ENCODE measurements around the gene LRP4. TPM values are rescaled to one million over a fixed set of nuclear protein-coding genes. Genes with fewer than 3 reads are reported as not detected.

The LRP4 gene
- total and polyA plus RNA-seq, 2 of the 8 experiments (the other 6 are each of a cell fraction or from before 2014, with no cell fraction given) = 5.4 to 22.1 TPM

GRCh38 chr11:46905806-46906205 is 12.5 kb downstream of the LRP4 start:
- no peaks in the 10 kb centered on the region for H3K36me3 ChIP-seq (ENCODE audit: control insufficient read depth in 2 of 4, insufficient read depth in 4 of 4, low read length in 3 of 4)
- H3K23ac ChIP-seq (ENCODE audit: insufficient read length) = no peak overlapping the region
- CTCF ChIA-PET (ENCODE audit: partially characterized antibody) = interaction anchor here (1.2 to 7.5 kb wide), 4 partner anchors 11 to 252 kb away, joined by 6 to 44 read pairs (median 10); no protein-coding TSS in a partner anchor
- no peak for DNase-seq (ENCODE audit: low read depth in 1 of 2, low spot score in 2 of 2)
- FAIRE-seq = no peak
- H2BK12ac ChIP-seq (ENCODE audit: low read depth, low read length) = no peak overlapping the region; the same call in 1 of the 2 replicates
- no peak overlapping the region for H3K27ac ChIP-seq (ENCODE audit: low read depth, low read length)
- no peak overlapping the region for H2BK5ac ChIP-seq (ENCODE audit: low read depth, low read length)
- H3K79me2 ChIP-seq (ENCODE audit: control insufficient read depth in 1 of 2, insufficient read depth in 2 of 2, low read length in 2 of 2) = 0 out of 4 replicates have a peak, but pooled peaks cover 0 to 9% of the 10 kb centered on the region in 2 experiments
- H3K4ac ChIP-seq (replicated peaks; ENCODE audit: insufficient read length, low read depth, low read length) = no peak overlapping the region
- no peaks in the 10 kb centered on the region for H3K27me3 ChIP-seq (replicated peaks in 1 of 4; ENCODE audit: control insufficient read depth in 3 of 4, extremely low read depth in 1 of 4, insufficient read depth in 3 of 4, low read length in 3 of 4)
- peaks cover 6% of the 10 kb centered on the region for H3K79me1 ChIP-seq (ENCODE audit: low read depth, low read length)
- peaks cover 13 to 27% (median 19%) of the 10 kb centered on the region in 4 experiments for H3K4me1 ChIP-seq (replicated peaks in 1 of 4; ENCODE audit: control insufficient read depth in 3 of 4, insufficient read depth in 4 of 4, low read length in 3 of 4)
- H3K56ac ChIP-seq (replicated peaks; ENCODE audit: insufficient read length, low read depth, low read length) = no peak overlapping the region
- H4K91ac ChIP-seq (replicated peaks; ENCODE audit: insufficient read length, low read length) = no peak overlapping the region
- H3K23me2 ChIP-seq (ENCODE audit: low read depth, low read length) = no peaks in the 10 kb centered on the region
- no peak overlapping the region for H3K4me3 ChIP-seq (ENCODE audit: extremely low read depth in 1 of 4, insufficient read depth in 2 of 4, low read depth in 3 of 4, low read length in 4 of 4)
- peak overlapping the region; percentile 90; the same call in 1 of the 2 replicates for H2BK15ac ChIP-seq (ENCODE audit: low read length)
- WGBS, 2 experiments (ENCODE audit: extremely low coverage in 1 of 2, insufficient coverage in 1 of 2, insufficient read length in 1 of 2, insufficient replicate concordance in 2 of 2, low coverage in 1 of 2, low lambda C conversion rate in 2 of 2, missing lambda C conversion rate in 1 of 2) = 64% methylated on average over 4 of the region's 5 CpGs; no CpG with 5 or more reads in 1 of the 2 experiments
- H2BK20ac ChIP-seq (ENCODE audit: low read length) = no peak overlapping the region
- no peak overlapping the region for H2AK5ac ChIP-seq (ENCODE audit: low read depth, low read length)
- 0 out of 2 replicates have a peak overlapping the region, but pooled peaks have one; percentile 63 for H3K18ac ChIP-seq (ENCODE audit: extremely low read depth, low read length)
- H2AFZ ChIP-seq (ENCODE audit: low read length) = no peak overlapping the region
- POLR2A ChIA-PET (ENCODE audit: partially characterized antibody) = interaction anchor here (0.7 kb wide), 1 partner anchor 607 kb away, joined by 3 read pairs; no protein-coding TSS in a partner anchor
- H3K9me3 ChIP-seq (ENCODE audit: insufficient read depth in 2 of 2, low read depth in 1 of 2, low read length in 1 of 2) = no peaks in the 10 kb centered on the region
- no peak overlapping the region for H3K14ac ChIP-seq (ENCODE audit: insufficient read length)
- H4K8ac ChIP-seq (ENCODE audit: extremely low read depth, insufficient read depth, low read length) = no peak overlapping the region
- no peak overlapping the region for H2BK120ac ChIP-seq (replicated peaks; ENCODE audit: low read depth, low read length)
- H3K9ac ChIP-seq (replicated peaks in 1 of 4; ENCODE audit: extremely low read depth in 1 of 4, low read depth in 3 of 4, low read length in 3 of 4) = no peak overlapping the region
- H4K20me1 ChIP-seq (replicated peaks in 1 of 2; ENCODE audit: control insufficient read depth in 1 of 2, insufficient read depth in 2 of 2, low read length in 2 of 2) = no peaks in the 10 kb centered on the region
- no peak overlapping the region for H4K5ac ChIP-seq (ENCODE audit: insufficient read length, low read depth, low read length)
- H3K4me2 ChIP-seq (ENCODE audit: insufficient read depth in 1 of 2, low read depth in 2 of 2, low read length in 2 of 2) = peak overlapping the region in 1 of 2 experiments; percentile 30; a peak in 1 of 4 replicates
- TF ChIP-seq E2F6 (IDR thresholded peaks at IDR 0.05) (no peak), RFX5 (IDR thresholded peaks at IDR 0.05; ENCODE audit: borderline replicate concordance, low read depth, low read length) (no peak), CBX5 (IDR thresholded peaks at IDR 0.05; ENCODE audit: low read depth, low read length) (no peak), SP1 (IDR thresholded peaks at IDR 0.05; ENCODE audit: low read depth, low read length) (no peak), KDM5A (IDR thresholded peaks at IDR 0.05; ENCODE audit: low read length) (no peak), MAFK (IDR thresholded peaks at IDR 0.05; ENCODE audit: low read depth, low read length) (no peak), JUN (IDR thresholded peaks at IDR 0.05; ENCODE audit: low read depth, low read length) (no peak), USF2 (IDR thresholded peaks at IDR 0.05; ENCODE audit: low read length) (no peak), ATF3 (IDR thresholded peaks at IDR 0.05; ENCODE audit: insufficient read depth, low read depth, low read length) (no peak), SIRT6 (IDR thresholded peaks at IDR 0.05; ENCODE audit: low read length) (no peak), BCL11A (IDR thresholded peaks at IDR 0.05; ENCODE audit: low read depth in 2 of 2, low read length in 2 of 2) (no peak), CHD2 (IDR thresholded peaks at IDR 0.05; ENCODE audit: low read length) (no peak)
